DND-41 (cell line): ENCODE data around the gene ADAMTS16.

Experiments used
- ATAC-seq: fragments of 200-7000 bp; cut with Tn5 transposase; 3 replicates; pipeline ENCODE4 v1.9.1; 2021; ENCODE audit warnings: low read depth; ENCODE audit not compliant: insufficient read depth
- DNase-seq: peaks from one replicate; pipeline ENCODE4 v3.0.0-alpha.2; 2020
- H2AFZ ChIP-seq: 2 replicates; pipeline ENCODE4 v1.6.0; 2012; ENCODE audit warnings: low read depth, low read length
- H3K27ac ChIP-seq: 2 replicates; pipeline ENCODE4 v1.5.1; 2012; ENCODE audit warnings: low read length, inconsistent platforms
- H3K27me3 ChIP-seq: fragments of 200-600 bp; sonication (generic); 2 replicates; pipeline ENCODE4 v1.6.0; 2012; ENCODE audit warnings: low read length, mild to moderate bottlenecking, inconsistent platforms; ENCODE audit not compliant: insufficient read depth, poor library complexity
- H3K36me3 ChIP-seq: 2 replicates; pipeline ENCODE4 v1.5.1; 2012; ENCODE audit warnings: low read length, inconsistent platforms; ENCODE audit not compliant: insufficient read depth
- H3K4me1 ChIP-seq: 2 replicates; pipeline ENCODE4 v1.5.1; 2012; ENCODE audit warnings: mild to moderate bottlenecking, low read length; ENCODE audit not compliant: insufficient read depth
- H3K4me2 ChIP-seq: 2 replicates; pipeline ENCODE4 v1.6.0; 2012; ENCODE audit warnings: mild to moderate bottlenecking, moderate library complexity, low read length, inconsistent platforms; ENCODE audit not compliant: insufficient read depth
- H3K4me3 ChIP-seq, 2 experiments: fragments of 200-600 bp in 1 of 2; shearing (Covaris generic) in 1 of 2; 2 replicates each; pipeline ENCODE4 v1.5.1; 2012 to 2016; ENCODE audit warnings: inconsistent platforms in 2 of 2, low read length in 2 of 2, mild to moderate bottlenecking in 2 of 2, low read depth in 1 of 2, moderate library complexity in 1 of 2
- H3K79me2 ChIP-seq: 2 replicates; pipeline ENCODE4 v1.6.0; 2012; ENCODE audit warnings: low read length, inconsistent platforms; ENCODE audit not compliant: insufficient read depth
- H3K9ac ChIP-seq: 2 replicates; pipeline ENCODE4 v1.6.0; 2012; ENCODE audit warnings: low read depth, mild to moderate bottlenecking, inconsistent platforms, low read length, moderate library complexity
- H3K9me3 ChIP-seq: 2 replicates; pipeline ENCODE4 v1.5.1; 2012; ENCODE audit warnings: low read length, moderate library complexity, mild to moderate bottlenecking, inconsistent platforms; ENCODE audit not compliant: insufficient read depth, severe bottlenecking
- H4K20me1 ChIP-seq: 2 replicates; pipeline ENCODE4 v1.6.0; 2012; ENCODE audit warnings: low read length; ENCODE audit not compliant: insufficient read depth
- CTCF ChIP-seq: IDR thresholded peaks from 2 replicates; pipeline ENCODE4 v1.5.1; 2012; ENCODE audit warnings: borderline replicate concordance, low read length, moderate library complexity, mild to moderate bottlenecking; ENCODE audit not compliant: poor library complexity, severe bottlenecking; ENCODE audit errors: extremely low read depth
- EZH2 ChIP-seq: IDR thresholded peaks from 3 replicates; pipeline ENCODE4 v1.6.1; 2012; ENCODE audit warnings: borderline replicate concordance, low read depth, mild to moderate bottlenecking, moderate library complexity, low read length, inconsistent platforms; ENCODE audit not compliant: severe bottlenecking

ADAMTS16 gene

GRCh38 chr5:5139777-5140478, at the start of gene ADAMTS16:
Gene ADAMTS16, plus strand, starts transcription at chr5:5140330. Its CDS starts 138 bp downstream, at chr5:5140468.
- H3K4me1 ChIP-seq: no peaks in the 10 kb centered on the region
- H3K4me3 ChIP-seq: no peak within 1 kb of the TSS
- DNase-seq (no peak), ATAC-seq (no peak)
- H3K4me2 ChIP-seq: no peak within 1 kb of the TSS
- peaks cover 2% of the 10 kb centered on the region for H3K27me3 ChIP-seq
- H3K9me3 ChIP-seq: no peaks in the 10 kb centered on the region
- no peaks in the 10 kb centered on the region for H3K79me2 ChIP-seq
- no peaks in the 10 kb centered on the region for H3K36me3 ChIP-seq
- H2AFZ ChIP-seq: no peak within 1 kb of the TSS
- no peak within 1 kb of the TSS for H3K9ac ChIP-seq
- no peak for TF ChIP-seq CTCF
- no peak for TF ChIP-seq EZH2
- no peak within 1 kb of the TSS for H3K27ac ChIP-seq
- no peaks in the 10 kb centered on the region for H4K20me1 ChIP-seq

GRCh38 chr5:5092149-5092548, 48.0 kb upstream of the ADAMTS16 start:
- no peak for ATAC-seq
- H3K27me3 ChIP-seq: peaks cover 17% of the 10 kb centered on the region
- H3K36me3 ChIP-seq: no peaks in the 10 kb centered on the region
- H3K9ac ChIP-seq: no peak overlapping the region
- H4K20me1 ChIP-seq: no peaks in the 10 kb centered on the region
- no peak overlapping the region for H3K4me3 ChIP-seq
- no peak overlapping the region for H3K4me2 ChIP-seq
- H3K27ac ChIP-seq: no peak overlapping the region
- no peaks in the 10 kb centered on the region for H3K4me1 ChIP-seq
- DNase-seq: no peak
- no peaks in the 10 kb centered on the region for H3K79me2 ChIP-seq
- TF ChIP-seq EZH2 (no peak), CTCF (no peak)
- no peaks in the 10 kb centered on the region for H3K9me3 ChIP-seq
- no peak overlapping the region for H2AFZ ChIP-seq

- Histone ChIP-seq H3K4me1 (no peaks in the 10 kb centered on the region), H3K27me3 (peaks cover 8% of the 10 kb centered on the region), H3K4me2 (no peak overlapping the region), H3K4me3 (no peak overlapping the region), H2AFZ (no peak overlapping the region), H3K9me3 (no peaks in the 10 kb centered on the region), H3K9ac (no peak overlapping the region), H3K36me3 (no peaks in the 10 kb centered on the region), H3K79me2 (no peaks in the 10 kb centered on the region), H3K27ac (no peak overlapping the region), H4K20me1 (no peaks in the 10 kb centered on the region)
- DNase-seq (no peak), ATAC-seq (no peak)
- TF ChIP-seq CTCF (no peak), EZH2 (no peak)
These were observed 39.5 kb upstream of the ADAMTS16 start for GRCh38 chr5:5100635-5101034.
